Activated B cell treated with CpG ODN at 0.5 μM for 24 hours (primary cell): ENCODE measurements around the gene ADAMTS17. TPM values are rescaled to one million over a fixed set of nuclear protein-coding genes. Genes with fewer than 3 reads are reported as not detected.
"Not testable (repeated sequence)": the region's sequence is repeated elsewhere in the genome, so short reads cannot be mapped to it uniquely, and the experiment has no call there.

ENCODE experiments used
- ATAC-seq: fragments of 200-7000 bp; cut with Tn5 transposase; one replicate; pipeline ENCODE4 v1.10.0; 2021; ENCODE audit warnings: low read depth, mild to moderate bottlenecking, moderate library complexity
- CTCF ChIA-PET: fragments of 350-600 bp; sonication (Branson Sonifier 250); formaldehyde crosslinking; loops from one replicate; lab custom pipeline; 2021; ENCODE audit warnings: antibody characterized with exemption; lab: Charles Lee
- POLR2A ChIA-PET: fragments of 350-600 bp; sonication (Branson Sonifier 250); formaldehyde crosslinking; loops from one replicate; lab custom pipeline; 2021; ENCODE audit warnings: antibody characterized with exemption; lab: Charles Lee
- DNase-seq: peaks from one replicate; pipeline ENCODE4 v3.0.0; 2022
- H3K27ac Mint-ChIP-seq: one replicate; pipeline ENCODE4 v1.8.0; 2020; ENCODE audit warnings: mixed read lengths
- H3K27me3 Mint-ChIP-seq: one replicate; pipeline ENCODE4 v1.8.0; 2021; ENCODE audit warnings: mixed read lengths
- H3K36me3 Mint-ChIP-seq: one replicate; pipeline ENCODE4 v1.8.0; 2021; ENCODE audit warnings: low read depth, mixed read lengths
- H3K4me1 Mint-ChIP-seq: one replicate; pipeline ENCODE4 v1.8.0; 2021; ENCODE audit warnings: mixed read lengths
- H3K4me3 Mint-ChIP-seq: one replicate; pipeline ENCODE4 v1.8.0; 2020; ENCODE audit warnings: mild to moderate bottlenecking, mixed read lengths
- H3K9me3 Mint-ChIP-seq: one replicate; pipeline ENCODE4 v1.8.0; 2020; ENCODE audit warnings: mixed read lengths
- intact Hi-C: fragments of 100-400 bp; cut with micrococcal nuclease; formaldehyde crosslinking; loops from one replicate; pipeline ENCODE4 v1.15.1; 2024
- total RNA-seq: library from RNA; stranded (reverse); gene quantifications from 2 replicates; pipeline ENCODE4 v1.2.3, GENCODE V29; 2022
- TF ChIP-seq, protein P1 (sequence below): fragments of 200-600 bp; IDR thresholded peaks from one replicate; pipeline ENCODE4 v1.8.0; 2022; ENCODE audit warnings: antibody characterized with exemption, mild to moderate bottlenecking

ADAMTS17 gene
- total RNA-seq, 1 donor from 2014 or later, result 1.6 TPM

DNA sequence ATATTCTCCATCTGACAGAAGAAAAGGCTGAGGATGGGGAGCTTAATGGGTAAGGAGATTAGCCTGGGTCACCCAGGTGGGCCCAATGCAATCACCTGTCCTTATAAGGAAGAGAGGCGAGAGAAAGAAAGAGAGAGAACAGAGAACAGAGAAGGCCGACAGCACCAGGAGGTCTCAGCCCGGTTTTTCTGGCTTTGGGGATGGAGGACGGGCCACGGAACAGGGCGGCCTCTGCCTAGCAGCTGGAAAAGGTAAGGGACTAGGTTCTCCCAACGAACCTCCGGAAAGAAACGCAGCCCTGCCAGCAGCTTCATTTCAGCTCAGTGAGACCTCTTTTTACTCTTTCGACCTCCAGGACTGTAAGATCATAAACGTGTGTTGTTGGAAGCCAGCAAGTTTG lies 412.5 kb downstream of the ADAMTS17 start:
- peaks cover 6% of the 10 kb centered on the region for H3K27me3 Mint-ChIP-seq
- H3K27ac Mint-ChIP-seq, result no peak overlapping the region
- intact Hi-C loops, result loop anchor here (2.0 to 10.0 kb wide), 10 partner anchors 197 to 1967 kb away; partner anchors contain the start of genes ARRDC4, ASB7, LINS1 and LRRC28
- H3K36me3 Mint-ChIP-seq, result no peaks in the 10 kb centered on the region
- no peak for DNase-seq
- H3K9me3 Mint-ChIP-seq, result no peaks in the 10 kb centered on the region
- peaks cover 16% of the 10 kb centered on the region for H3K4me1 Mint-ChIP-seq
- TF ChIP-seq, protein P1, sequence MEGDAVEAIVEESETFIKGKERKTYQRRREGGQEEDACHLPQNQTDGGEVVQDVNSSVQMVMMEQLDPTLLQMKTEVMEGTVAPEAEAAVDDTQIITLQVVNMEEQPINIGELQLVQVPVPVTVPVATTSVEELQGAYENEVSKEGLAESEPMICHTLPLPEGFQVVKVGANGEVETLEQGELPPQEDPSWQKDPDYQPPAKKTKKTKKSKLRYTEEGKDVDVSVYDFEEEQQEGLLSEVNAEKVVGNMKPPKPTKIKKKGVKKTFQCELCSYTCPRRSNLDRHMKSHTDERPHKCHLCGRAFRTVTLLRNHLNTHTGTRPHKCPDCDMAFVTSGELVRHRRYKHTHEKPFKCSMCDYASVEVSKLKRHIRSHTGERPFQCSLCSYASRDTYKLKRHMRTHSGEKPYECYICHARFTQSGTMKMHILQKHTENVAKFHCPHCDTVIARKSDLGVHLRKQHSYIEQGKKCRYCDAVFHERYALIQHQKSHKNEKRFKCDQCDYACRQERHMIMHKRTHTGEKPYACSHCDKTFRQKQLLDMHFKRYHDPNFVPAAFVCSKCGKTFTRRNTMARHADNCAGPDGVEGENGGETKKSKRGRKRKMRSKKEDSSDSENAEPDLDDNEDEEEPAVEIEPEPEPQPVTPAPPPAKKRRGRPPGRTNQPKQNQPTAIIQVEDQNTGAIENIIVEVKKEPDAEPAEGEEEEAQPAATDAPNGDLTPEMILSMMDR, result no peak
- ChIA-PET POLR2A (no interaction called here), CTCF (interaction anchor here (1.1 to 1.3 kb wide), 3 partner anchors 420 to 642 kb away, joined by 4 to 6 read pairs (median 4); no protein-coding TSS in a partner anchor)
- H3K4me3 Mint-ChIP-seq, result no peak overlapping the region
- ATAC-seq, result no peak

DNA sequence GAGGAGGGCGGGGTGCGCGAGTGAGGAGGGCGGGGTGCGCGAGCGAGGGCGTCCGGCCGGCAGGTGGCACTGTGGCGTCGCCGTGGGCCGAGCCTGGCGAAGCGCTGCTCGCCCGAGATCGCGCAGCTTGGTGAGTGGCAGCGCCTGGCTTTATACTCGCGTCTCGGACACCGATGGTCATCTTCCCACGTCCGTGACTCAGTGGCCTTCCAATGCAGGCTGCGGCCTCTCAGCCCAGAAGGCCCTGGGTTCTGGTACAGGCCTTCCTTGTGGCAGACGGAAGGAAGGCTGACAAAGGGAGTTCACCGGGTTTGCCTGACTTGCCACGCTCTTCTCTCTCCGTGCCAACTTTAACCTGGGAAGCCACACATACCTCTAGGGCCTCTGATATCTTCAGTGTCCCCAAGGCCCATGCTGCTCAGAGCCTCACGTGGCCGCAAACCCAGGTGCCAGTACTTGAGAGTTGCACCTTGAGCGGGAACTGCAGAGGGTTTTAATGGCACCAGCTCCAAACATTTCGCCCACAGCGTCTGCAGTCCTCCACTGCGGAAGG lies 413.3 kb downstream of the ADAMTS17 start:
- peaks cover 16% of the 10 kb centered on the region for H3K4me1 Mint-ChIP-seq
- peak overlapping the region; percentile 86 for H3K4me3 Mint-ChIP-seq
- CTCF ChIA-PET, result interaction anchor here (1.1 to 1.3 kb wide), 4 partner anchors 421 to 644 kb away, joined by 4 to 7 read pairs (median 5); no protein-coding TSS in a partner anchor
- peak overlapping the region; percentile 78 for H3K27ac Mint-ChIP-seq
- intact Hi-C loops, result loop anchor here (2.0 to 10.0 kb wide), 10 partner anchors 196 to 1966 kb away; partner anchors contain the start of genes ARRDC4, ASB7, LINS1 and LRRC28
- no peaks in the 10 kb centered on the region for H3K36me3 Mint-ChIP-seq
- no peaks in the 10 kb centered on the region for H3K9me3 Mint-ChIP-seq
- ATAC-seq (peak; percentile 92), DNase-seq (peak; percentile 85)
- POLR2A ChIA-PET, result interaction anchor here (0.9 kb wide), 1 partner anchor 675 kb away, joined by 3 read pairs; no protein-coding TSS in a partner anchor
- peaks cover 4% of the 10 kb centered on the region for H3K27me3 Mint-ChIP-seq
- TF ChIP-seq, protein P1, result no peak

DNA sequence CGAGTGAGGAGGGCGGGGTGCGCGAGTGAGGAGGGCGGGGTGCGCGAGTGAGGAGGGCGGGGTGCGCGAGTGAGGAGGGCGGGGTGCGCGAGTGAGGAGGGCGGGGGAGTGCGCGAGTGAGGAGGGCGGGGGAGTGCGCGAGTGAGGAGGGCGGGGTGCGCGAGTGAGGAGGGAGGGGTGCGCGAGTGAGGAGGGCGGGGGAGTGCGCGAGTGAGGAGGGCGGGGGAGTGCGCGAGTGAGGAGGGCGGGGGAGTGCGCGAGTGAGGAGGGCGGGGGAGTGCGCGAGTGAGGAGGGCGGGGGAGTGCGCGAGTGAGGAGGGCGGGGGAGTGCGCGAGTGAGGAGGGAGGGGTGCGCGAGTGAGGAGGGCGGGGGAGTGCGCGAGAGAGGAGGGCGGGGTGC lies 415.2 kb downstream of the ADAMTS17 start:
- intact Hi-C loops, result loop anchor here (2.0 to 10.0 kb wide), 7 partner anchors 194 to 1964 kb away; partner anchors contain the start of genes ARRDC4, LRRC28, LYSMD4 and SNRPA1
- peaks cover 16% of the 10 kb centered on the region for H3K4me1 Mint-ChIP-seq
- POLR2A ChIA-PET, result interaction anchor here (0.6 to 1.6 kb wide), 2 partner anchors 675 to 1716 kb away, joined by 4 to 13 read pairs; partner anchors contain the start of gene LRRC28
- H3K9me3 Mint-ChIP-seq, DNase-seq, H3K27ac Mint-ChIP-seq, H3K4me3 Mint-ChIP-seq, H3K27me3 Mint-ChIP-seq, H3K36me3 Mint-ChIP-seq, ATAC-seq: not testable (repeated sequence)
- CTCF ChIA-PET, result interaction anchor here (1.6 kb wide), 1 partner anchor 946 kb away, joined by 3 read pairs; no protein-coding TSS in a partner anchor

DNA sequence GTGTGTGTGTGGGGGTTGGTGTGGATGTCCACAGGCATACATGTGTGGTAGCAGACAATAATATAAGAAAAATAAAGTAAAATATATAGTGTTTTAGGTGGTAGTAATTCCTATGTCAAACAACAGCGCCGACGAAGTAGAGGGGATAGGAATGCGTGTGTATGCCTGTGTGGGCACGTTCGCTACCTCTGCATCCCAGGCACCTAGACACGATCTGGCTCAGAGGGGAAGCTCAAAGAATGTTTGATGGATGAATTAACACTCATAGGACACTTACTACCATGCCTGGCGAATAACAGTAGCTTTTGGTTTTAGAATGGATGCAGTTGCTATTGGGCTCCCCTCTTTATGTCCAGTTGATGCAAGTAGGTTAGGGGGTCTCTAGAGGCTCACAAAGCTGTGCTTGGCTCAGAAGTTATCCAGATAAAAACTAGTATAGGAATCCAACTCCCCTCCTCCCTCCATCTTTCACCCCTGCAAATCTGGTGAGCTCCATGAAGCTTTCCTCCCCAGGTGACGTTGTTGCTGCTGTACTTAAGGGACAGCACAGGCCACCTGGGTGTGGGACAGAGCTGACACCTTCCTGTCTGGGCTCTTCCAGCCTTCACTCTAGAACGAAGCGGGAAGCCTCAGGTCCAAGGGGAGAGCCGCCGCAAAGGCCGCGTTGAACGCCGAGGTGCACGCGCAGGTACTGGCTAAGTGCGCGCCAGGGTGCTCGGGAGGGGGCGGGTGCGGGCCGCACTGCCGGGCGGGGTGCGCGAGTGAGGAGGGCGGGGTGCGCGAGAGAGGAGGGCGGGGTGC lies 415.9 kb downstream of the ADAMTS17 start:
- CTCF ChIA-PET, result interaction anchor here (1.0 to 1.6 kb wide), 2 partner anchors 14 to 947 kb away, joined by 3 read pairs; no protein-coding TSS in a partner anchor
- DNase-seq (peak; percentile 39), ATAC-seq (peak; percentile 76)
- peaks cover 6% of the 10 kb centered on the region for H3K27me3 Mint-ChIP-seq
- peak overlapping the region; percentile 74 for H3K27ac Mint-ChIP-seq
- no peaks in the 10 kb centered on the region for H3K36me3 Mint-ChIP-seq
- H3K9me3 Mint-ChIP-seq, result no peaks in the 10 kb centered on the region
- POLR2A ChIA-PET, result interaction anchor here (0.6 to 1.6 kb wide), 2 partner anchors 674 to 1717 kb away, joined by 4 to 13 read pairs; partner anchors contain the start of gene LRRC28
- TF ChIP-seq, protein P1, result no peak
- H3K4me3 Mint-ChIP-seq, result peak overlapping the region; percentile 83
- H3K4me1 Mint-ChIP-seq, result peaks cover 16% of the 10 kb centered on the region
- intact Hi-C loops, result loop anchor here (2.0 to 10.0 kb wide), 7 partner anchors 194 to 1964 kb away; partner anchors contain the start of genes ARRDC4, LRRC28, LYSMD4 and SNRPA1

DNA sequence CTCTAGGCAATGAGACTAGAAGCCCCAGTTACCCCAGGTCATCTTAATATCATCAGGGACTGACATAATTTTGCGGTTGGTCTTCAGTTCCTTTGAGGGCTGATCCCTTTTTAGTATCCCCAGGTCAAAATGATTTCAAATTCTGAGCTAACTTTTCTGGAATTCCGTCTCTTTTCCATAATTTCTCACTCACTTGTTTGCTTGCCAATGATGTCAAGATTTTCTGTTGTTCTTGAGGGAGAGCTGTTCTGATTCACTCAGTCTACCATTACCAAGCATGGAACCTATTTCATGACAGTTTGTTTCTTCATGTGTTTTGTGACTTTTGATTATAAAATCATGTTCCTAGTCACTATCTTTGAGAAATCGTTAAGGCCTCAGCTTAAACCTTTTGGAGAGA lies 418.1 kb downstream of the ADAMTS17 start:
- Mint-ChIP-seq H3K27ac (no peak overlapping the region), H3K9me3 (no peaks in the 10 kb centered on the region), H3K4me3 (no peak overlapping the region), H3K27me3 (peaks cover 15% of the 10 kb centered on the region), H3K36me3 (no peaks in the 10 kb centered on the region), H3K4me1 (peaks cover 7% of the 10 kb centered on the region)
- POLR2A ChIA-PET, result no interaction called here
- ATAC-seq (no peak), DNase-seq (no peak)
- TF ChIP-seq, protein P1, result no peak
- intact Hi-C loops, result loop anchor here (10.0 kb wide), 1 partner anchor 1371 kb away; the partner anchor contains the start of gene SNRPA1
- CTCF ChIA-PET, result no interaction called here
